ENCODE data around the gene TCERG1L.
"Not testable (repeated sequence)": the region's sequence is repeated elsewhere in the genome, so short reads cannot be mapped to it uniquely, and the experiment has no call there.

TCERG1L gene

DNA sequence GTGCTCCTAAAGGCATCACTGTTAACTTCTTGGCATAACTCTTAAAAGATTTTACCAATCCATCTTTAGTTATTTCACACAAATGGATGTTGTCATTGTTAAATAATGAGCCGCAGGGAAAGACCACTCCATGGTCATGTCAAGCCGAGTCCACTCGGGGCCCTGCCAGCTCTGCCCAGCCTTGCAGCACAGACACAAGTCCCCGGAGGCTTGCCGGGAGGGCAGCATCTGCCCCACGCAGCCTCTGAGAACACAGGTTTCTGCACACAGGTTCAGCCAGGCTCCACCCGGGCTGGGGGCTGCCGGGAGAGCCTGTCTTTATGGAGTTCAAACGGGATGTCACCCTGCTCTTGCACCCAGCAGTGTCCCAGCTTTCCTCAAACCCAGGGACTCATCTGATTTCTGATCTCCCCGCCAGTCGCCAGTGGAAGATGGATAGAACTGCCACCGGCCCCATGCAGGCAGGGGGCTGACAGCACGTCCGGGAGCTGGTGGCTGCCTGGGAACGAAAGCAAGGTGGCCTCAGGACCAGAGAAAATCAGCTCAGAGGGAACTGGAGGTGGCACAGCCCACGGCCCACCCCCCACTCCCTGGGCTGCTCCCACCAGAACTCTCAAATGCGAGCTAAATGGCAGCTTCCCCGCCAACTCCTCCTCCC lies 156.2 kb downstream of the TCERG1L start:
- no peak for DNase-seq (ENCODE audit: low spot score)
- in situ Hi-C loops (cut with MboI; ENCODE audit: low sequenced_read_pairs, unreplicated experiment), result no loop called here
- TF ChIP-seq, protein P1, sequence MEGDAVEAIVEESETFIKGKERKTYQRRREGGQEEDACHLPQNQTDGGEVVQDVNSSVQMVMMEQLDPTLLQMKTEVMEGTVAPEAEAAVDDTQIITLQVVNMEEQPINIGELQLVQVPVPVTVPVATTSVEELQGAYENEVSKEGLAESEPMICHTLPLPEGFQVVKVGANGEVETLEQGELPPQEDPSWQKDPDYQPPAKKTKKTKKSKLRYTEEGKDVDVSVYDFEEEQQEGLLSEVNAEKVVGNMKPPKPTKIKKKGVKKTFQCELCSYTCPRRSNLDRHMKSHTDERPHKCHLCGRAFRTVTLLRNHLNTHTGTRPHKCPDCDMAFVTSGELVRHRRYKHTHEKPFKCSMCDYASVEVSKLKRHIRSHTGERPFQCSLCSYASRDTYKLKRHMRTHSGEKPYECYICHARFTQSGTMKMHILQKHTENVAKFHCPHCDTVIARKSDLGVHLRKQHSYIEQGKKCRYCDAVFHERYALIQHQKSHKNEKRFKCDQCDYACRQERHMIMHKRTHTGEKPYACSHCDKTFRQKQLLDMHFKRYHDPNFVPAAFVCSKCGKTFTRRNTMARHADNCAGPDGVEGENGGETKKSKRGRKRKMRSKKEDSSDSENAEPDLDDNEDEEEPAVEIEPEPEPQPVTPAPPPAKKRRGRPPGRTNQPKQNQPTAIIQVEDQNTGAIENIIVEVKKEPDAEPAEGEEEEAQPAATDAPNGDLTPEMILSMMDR (IDR thresholded peaks at IDR 0.05; ENCODE audit: borderline replicate concordance, control extremely low read depth, extremely low read depth, insufficient read depth, missing control alignments), result no peak

DNA sequence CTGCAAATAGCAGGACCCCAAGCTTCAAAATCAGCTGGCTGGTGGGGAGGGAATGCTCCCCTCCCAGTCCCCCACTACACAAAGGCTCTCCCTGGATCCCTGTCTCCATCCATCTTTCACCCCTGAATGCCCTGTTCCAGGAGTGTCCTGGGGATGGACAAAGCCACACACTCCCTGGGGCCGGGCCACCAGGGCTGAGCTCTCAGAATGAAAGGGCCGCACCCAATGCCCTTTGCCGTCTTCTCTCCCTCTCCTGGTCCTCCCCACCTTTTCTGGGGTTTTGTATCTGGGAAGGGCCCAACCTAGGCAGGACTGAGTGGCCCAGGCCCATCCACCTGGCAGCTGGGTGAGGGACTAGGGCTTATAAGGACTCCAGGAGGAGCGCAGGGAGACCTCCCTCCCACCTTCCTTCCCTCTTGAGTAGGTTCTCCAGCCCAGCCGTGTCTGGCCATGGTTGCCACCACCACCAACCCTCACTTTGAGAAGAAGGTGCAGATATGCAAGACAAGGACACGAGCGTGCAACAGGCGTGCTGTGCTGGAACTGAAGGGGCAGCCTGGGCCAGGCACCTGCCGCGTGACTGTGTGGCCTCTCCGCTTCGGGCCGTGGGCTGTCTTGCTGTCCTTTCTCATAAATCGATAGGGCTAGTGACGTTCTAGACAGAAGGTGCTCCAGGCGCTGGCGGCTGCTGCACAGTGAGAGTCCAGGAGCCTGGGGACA lies 157.1 kb downstream of the TCERG1L start:
- in situ Hi-C loops (cut with MboI; ENCODE audit: low sequenced_read_pairs, unreplicated experiment), result no loop called here
- DNase-seq (ENCODE audit: low spot score), result no peak
- TF ChIP-seq, protein P1 (IDR thresholded peaks at IDR 0.05; ENCODE audit: borderline replicate concordance, control extremely low read depth, extremely low read depth, insufficient read depth, missing control alignments), result no peak

DNA sequence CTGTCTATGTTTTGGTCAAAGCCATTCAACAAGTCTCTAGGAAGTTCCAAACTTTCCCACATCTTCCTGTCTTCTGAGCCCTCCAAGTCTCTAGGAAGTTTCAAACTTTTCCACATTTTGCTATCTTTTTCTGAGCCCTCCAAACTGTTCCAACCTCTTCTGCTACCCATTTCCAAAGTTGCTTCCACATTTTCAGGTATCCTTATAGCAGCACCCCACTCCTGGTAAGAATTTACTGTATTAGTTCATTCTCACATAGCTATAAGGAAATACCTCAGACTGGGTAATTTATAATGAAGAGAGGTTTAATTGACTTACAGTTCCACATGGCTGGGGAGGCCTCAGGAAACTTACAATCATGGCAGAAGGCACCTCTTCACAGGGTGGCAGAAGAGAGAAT lies 159.1 kb downstream of the TCERG1L start:
- in situ Hi-C loops (cut with MboI; ENCODE audit: low sequenced_read_pairs, unreplicated experiment); DNase-seq (ENCODE audit: low spot score): not testable (repeated sequence)

DNA sequence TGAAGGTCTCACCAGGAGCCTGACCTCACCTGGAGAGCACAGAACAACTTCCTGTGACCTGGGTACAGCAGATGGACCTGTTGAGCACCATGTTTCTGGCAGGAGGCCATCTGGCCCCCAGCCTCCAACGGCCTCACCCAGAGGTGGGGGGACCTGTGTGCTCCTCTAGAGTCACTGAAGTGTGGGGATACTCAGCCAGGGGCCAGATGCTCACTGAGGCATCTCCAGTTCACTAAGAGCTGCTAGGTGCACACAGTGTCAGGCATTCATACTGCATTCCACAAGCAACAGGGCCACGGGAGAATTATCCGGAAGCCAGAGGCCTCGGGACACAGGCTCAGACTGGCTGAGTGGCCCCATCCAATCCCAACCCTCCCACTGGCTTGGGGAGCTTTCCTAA lies 161.4 kb downstream of the TCERG1L start:
- DNase-seq (ENCODE audit: low spot score), result no peak
- in situ Hi-C loops (cut with MboI; ENCODE audit: low sequenced_read_pairs, unreplicated experiment), result no loop called here
- TF ChIP-seq, protein P1 (IDR thresholded peaks at IDR 0.05; ENCODE audit: borderline replicate concordance, control extremely low read depth, extremely low read depth, insufficient read depth, missing control alignments), result no peak

DNA sequence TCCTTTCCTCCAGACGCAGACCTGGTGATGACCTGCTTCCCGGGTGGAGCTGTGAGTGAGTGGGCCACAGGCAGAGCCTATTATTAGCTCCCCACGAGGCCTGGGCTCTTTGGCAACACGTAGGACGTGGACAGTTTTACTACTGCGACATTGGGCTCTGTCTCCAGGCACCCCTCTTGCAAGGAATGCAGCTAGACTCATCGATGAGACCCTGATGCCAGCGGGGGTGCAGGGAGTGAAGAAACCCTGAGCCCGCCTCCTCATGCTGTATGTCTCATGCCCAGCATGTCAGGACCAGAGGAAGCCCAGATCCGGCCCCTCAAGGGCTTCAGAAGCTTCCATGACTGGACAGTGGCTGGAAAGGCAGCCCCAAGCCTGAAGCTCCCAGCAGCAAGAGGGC lies 161.9 kb downstream of the TCERG1L start:
- no peak for DNase-seq (ENCODE audit: low spot score)
- in situ Hi-C loops (cut with MboI; ENCODE audit: low sequenced_read_pairs, unreplicated experiment), result no loop called here
- TF ChIP-seq, protein P1 (IDR thresholded peaks at IDR 0.05; ENCODE audit: borderline replicate concordance, control extremely low read depth, extremely low read depth, insufficient read depth, missing control alignments), result no peak

DNA sequence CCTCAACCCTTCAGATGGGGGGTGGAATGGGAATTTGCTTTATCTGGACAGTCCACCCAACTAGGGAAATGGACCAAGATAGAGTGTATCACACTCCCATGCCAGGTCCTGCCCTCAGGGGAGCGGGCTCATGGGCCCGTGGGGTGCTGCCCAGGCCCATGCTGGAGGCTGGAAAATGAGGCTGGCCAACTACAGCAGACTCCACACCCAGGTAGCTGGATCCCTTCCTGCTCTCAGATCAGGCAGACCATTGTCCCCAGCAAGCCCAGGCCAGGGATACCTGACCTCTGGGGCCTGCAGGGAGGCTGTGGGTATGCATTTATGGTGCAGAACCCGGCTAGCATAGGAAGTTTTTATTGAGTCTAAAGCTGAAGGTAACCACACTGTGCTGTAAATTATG lies 162.4 kb downstream of the TCERG1L start:
- in situ Hi-C loops (cut with MboI; ENCODE audit: low sequenced_read_pairs, unreplicated experiment), result no loop called here
- no peak for DNase-seq (ENCODE audit: low spot score)
- TF ChIP-seq, protein P1 (IDR thresholded peaks at IDR 0.05; ENCODE audit: borderline replicate concordance, control extremely low read depth, extremely low read depth, insufficient read depth, missing control alignments), result no peak

DNA sequence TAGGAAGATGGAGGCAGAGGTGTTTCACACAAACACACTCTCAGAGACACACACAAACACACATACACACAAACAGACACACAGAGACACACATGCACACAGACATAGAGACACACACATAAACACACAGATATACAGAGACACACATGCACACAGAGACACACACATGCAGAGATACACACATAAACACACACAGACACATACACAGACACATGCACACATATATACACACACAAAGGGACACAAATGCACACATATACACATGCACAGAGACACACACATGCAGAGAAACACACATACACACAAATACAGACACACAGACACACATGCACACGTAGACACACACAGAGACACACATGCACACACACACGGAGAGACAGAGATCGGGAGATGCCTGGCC lies 163.3 kb downstream of the TCERG1L start:
- in situ Hi-C loops (cut with MboI; ENCODE audit: low sequenced_read_pairs, unreplicated experiment), result no loop called here
- DNase-seq (ENCODE audit: low spot score), result no peak
- TF ChIP-seq, protein P1 (IDR thresholded peaks at IDR 0.05; ENCODE audit: borderline replicate concordance, control extremely low read depth, extremely low read depth, insufficient read depth, missing control alignments), result no peak

Measured in GM13976 (cell line).